H9 (cell line): ENCODE data around the gene SWSAP1. TPM values are rescaled to one million over a fixed set of nuclear protein-coding genes. Genes with fewer than 3 reads are reported as not detected.

Experiments used
- DNase-seq: peaks from one replicate; pipeline ENCODE4 v3.0.0-alpha.2; 2017
- H2AFZ ChIP-seq: one replicate; pipeline ENCODE4 v1.6.1; 2013; ENCODE audit warnings: mild to moderate bottlenecking, low read length, control low read depth, moderate library complexity
- H2AK5ac ChIP-seq: 2 replicates; pipeline ENCODE4 v1.6.1; 2013; ENCODE audit warnings: low read length, control low read depth, mixed read lengths; ENCODE audit not compliant: insufficient read length
- H2BK120ac ChIP-seq: one replicate; pipeline ENCODE4 v1.6.1; 2013; ENCODE audit warnings: low read depth, mild to moderate bottlenecking, low read length, control low read depth, inconsistent platforms; ENCODE audit not compliant: poor library complexity, severe bottlenecking
- H2BK12ac ChIP-seq: 2 replicates; pipeline ENCODE4 v1.6.1; 2013; ENCODE audit warnings: low read length, control low read depth, mixed read lengths, low read depth; ENCODE audit not compliant: insufficient read length
- H2BK15ac ChIP-seq: 2 replicates; pipeline ENCODE4 v1.6.1; 2013; ENCODE audit warnings: low read depth, low read length, control low read depth
- H2BK20ac ChIP-seq: one replicate; pipeline ENCODE4 v1.6.1; 2013; ENCODE audit warnings: low read depth, mild to moderate bottlenecking, low read length, control low read depth, inconsistent platforms; ENCODE audit not compliant: poor library complexity, severe bottlenecking
- H2BK5ac ChIP-seq: 2 replicates; pipeline ENCODE4 v1.6.1; 2013; ENCODE audit warnings: low read length, control low read depth, mixed read lengths; ENCODE audit not compliant: insufficient read length
- H3K14ac ChIP-seq: 2 replicates; pipeline ENCODE4 v1.6.1; 2013; ENCODE audit warnings: low read length, control low read depth; ENCODE audit not compliant: insufficient read depth
- H3K18ac ChIP-seq: 2 replicates; pipeline ENCODE4 v1.6.1; 2013; ENCODE audit warnings: low read depth, mild to moderate bottlenecking, mixed read lengths, low read length, control low read depth; ENCODE audit not compliant: insufficient read length
- H3K23ac ChIP-seq: 2 replicates; pipeline ENCODE4 v1.6.1; 2013; ENCODE audit warnings: low read length, control low read depth, mixed read lengths, low read depth; ENCODE audit not compliant: insufficient read length
- H3K23me2 ChIP-seq: 2 replicates; pipeline ENCODE4 v1.6.1; 2013; ENCODE audit warnings: low read depth, mild to moderate bottlenecking, mixed read lengths, low read length, control low read depth; ENCODE audit not compliant: insufficient read length, poor library complexity, severe bottlenecking
- H3K27ac ChIP-seq: 2 replicates; pipeline ENCODE4 v1.5.1; 2013; ENCODE audit warnings: low read length, control low read depth, mixed read lengths, low read depth; ENCODE audit not compliant: insufficient read length
- H3K27me3 ChIP-seq: 2 replicates; pipeline ENCODE4 v1.6.1; 2013; ENCODE audit warnings: low read length, control low read depth, inconsistent platforms; ENCODE audit not compliant: insufficient read depth
- H3K4ac ChIP-seq: 2 replicates; pipeline ENCODE4 v1.6.1; 2013; ENCODE audit warnings: low read depth, mild to moderate bottlenecking, control low read depth, inconsistent platforms, low read length, moderate library complexity
- H3K4me1 ChIP-seq: 2 replicates; pipeline ENCODE4 v1.6.1; 2013; ENCODE audit warnings: low read length, control low read depth, inconsistent platforms; ENCODE audit not compliant: insufficient read depth
- H3K4me2 ChIP-seq: 2 replicates; pipeline ENCODE4 v1.6.1; 2013; ENCODE audit warnings: low read length, control low read depth, mixed read lengths; ENCODE audit not compliant: insufficient read length, insufficient read depth
- H3K56ac ChIP-seq: 2 replicates; pipeline ENCODE4 v1.6.1; 2013; ENCODE audit warnings: low read depth, mild to moderate bottlenecking, mixed read lengths, low read length, control low read depth; ENCODE audit not compliant: insufficient read length
- H3K79me1 ChIP-seq: 2 replicates; pipeline ENCODE4 v1.6.1; 2013; ENCODE audit warnings: low read depth, mild to moderate bottlenecking, moderate library complexity, low read length, control low read depth, inconsistent platforms; ENCODE audit not compliant: insufficient read depth, poor library complexity, severe bottlenecking
- H3K79me2 ChIP-seq: 2 replicates; pipeline ENCODE4 v1.6.1; 2013; ENCODE audit warnings: low read length, control low read depth, inconsistent platforms; ENCODE audit not compliant: insufficient read depth
- H3K9ac ChIP-seq: 2 replicates; pipeline ENCODE4 v1.6.1; 2013; ENCODE audit warnings: low read length, control low read depth, mixed read lengths; ENCODE audit not compliant: insufficient read length; ENCODE audit errors: extremely low read depth
- H3K9me3 ChIP-seq: one replicate; pipeline ENCODE4 v1.6.1; 2013; ENCODE audit warnings: low read depth, low read length, inconsistent platforms; ENCODE audit not compliant: control insufficient read depth
- H3T11ph ChIP-seq: one replicate; pipeline ENCODE4 v1.6.1; 2013; ENCODE audit warnings: mild to moderate bottlenecking, low read length, control low read depth, inconsistent platforms
- H4K20me1 ChIP-seq: one replicate; pipeline ENCODE4 v1.6.1; 2013; ENCODE audit not compliant: control insufficient read depth, insufficient read length, insufficient read depth
- H4K5ac ChIP-seq: 2 replicates; pipeline ENCODE4 v1.6.1; 2013; ENCODE audit warnings: low read depth, mild to moderate bottlenecking, mixed read lengths, low read length, control low read depth; ENCODE audit not compliant: insufficient read length
- H4K8ac ChIP-seq: replicated peaks from 2 replicates; pipeline ENCODE4 v1.6.1; 2013; ENCODE audit warnings: low read length, control low read depth, mixed read lengths, low read depth; ENCODE audit not compliant: insufficient read length
- H4K91ac ChIP-seq: 2 replicates; pipeline ENCODE4 v1.6.1; 2013; ENCODE audit warnings: low read depth, mild to moderate bottlenecking, moderate library complexity, mixed read lengths, low read length, control low read depth; ENCODE audit not compliant: insufficient read length
- H3K27ac Mint-ChIP-seq, 3 experiments: 2 replicates in 2 of 3; 3 replicates in 1 of 3; pipeline ENCODE4 v1.8.0; 2020 to 2021; ENCODE audit warnings: mixed read lengths in 3 of 3, mild to moderate bottlenecking in 1 of 3, moderate library complexity in 1 of 3
- H3K27me3 Mint-ChIP-seq: 2 replicates; pipeline ENCODE4 v1.8.0; 2021; ENCODE audit warnings: low read depth, mild to moderate bottlenecking, moderate library complexity, mixed read lengths
- H3K36me3 Mint-ChIP-seq, 3 experiments: 2 replicates in 2 of 3; 3 replicates in 1 of 3; pipeline ENCODE4 v1.8.0; 2020 to 2021; ENCODE audit warnings: low read depth in 3 of 3, mixed read lengths in 3 of 3; ENCODE audit not compliant: insufficient read depth in 1 of 3
- H3K4me1 Mint-ChIP-seq, 2 experiments: 2 replicates each; pipeline ENCODE4 v1.8.0; 2020; ENCODE audit warnings: mixed read lengths in 2 of 2
- H3K4me3 Mint-ChIP-seq, 2 experiments: 2 replicates in 1 of 2; 3 replicates in 1 of 2; pipeline ENCODE4 v1.8.0; 2020 to 2021; ENCODE audit warnings: mild to moderate bottlenecking in 2 of 2, mixed read lengths in 2 of 2, moderate library complexity in 1 of 2
- H3K9me3 Mint-ChIP-seq, 2 experiments: 2 replicates in 1 of 2; 3 replicates in 1 of 2; pipeline ENCODE4 v1.8.0; 2020; ENCODE audit warnings: mild to moderate bottlenecking in 2 of 2, mixed read lengths in 2 of 2, moderate library complexity in 1 of 2
- WGBS: extraction: QIAGEN DNeasy Blood & Tissue Kit; methylation state at CpG from one replicate; pipeline ENCODE4 v1.1.7; 2013; ENCODE audit warnings: missing lambda C conversion rate, low lambda C conversion rate, mixed read lengths; ENCODE audit not compliant: insufficient read length; ENCODE audit errors: extremely low coverage; 5-methylcytosine and 5-hydroxymethylcytosine counted together
- total RNA-seq: library from RNA; stranded (reverse); gene quantifications from 2 replicates; pipeline ENCODE4 v1.2.1, GENCODE V29; 2021
- TF ChIP-seq, protein P1 (sequence below): fragments of 200-600 bp; sonication (generic); conservative IDR thresholded peaks from 3 replicates; pipeline ENCODE4 v1.8.0; 2021; ENCODE audit warnings: antibody characterized with exemption, mild to moderate bottlenecking

The SWSAP1 gene
- total RNA-seq, 1 experiment from 2014 or later: 3.8 TPM

- H3K27me3 Mint-ChIP-seq: peaks cover 22% of the 10 kb centered on the region
- peaks cover 23 to 32% of the 10 kb centered on the region in 2 experiments for H3K4me1 Mint-ChIP-seq
- H3K27ac Mint-ChIP-seq: peak within 1 kb of the TSS; percentile 94 to 98 (median 98); a peak in 5 of 7 replicates
- Histone ChIP-seq H3K9ac (peak within 1 kb of the TSS; percentile 68), H2BK20ac (no peak within 1 kb of the TSS), H3K4me1 (no peaks in the 10 kb centered on the region), H3K4ac (no peak within 1 kb of the TSS), H3K23ac (no peak within 1 kb of the TSS), H4K20me1 (no peaks in the 10 kb centered on the region), H3K79me1 (no peaks in the 10 kb centered on the region), H2BK120ac (no peak within 1 kb of the TSS), H3K79me2 (no peaks in the 10 kb centered on the region), H2BK5ac (no peak within 1 kb of the TSS), H3K14ac (peak within 1 kb of the TSS; percentile 90), H3T11ph (no peak within 1 kb of the TSS), H2AK5ac (no peak within 1 kb of the TSS), H4K8ac (no peak within 1 kb of the TSS), H3K18ac (peak within 1 kb of the TSS; percentile 88), H2AFZ (no peak within 1 kb of the TSS), H4K91ac (no peak within 1 kb of the TSS), H3K27ac (no peak within 1 kb of the TSS), H3K56ac (no peak within 1 kb of the TSS), H4K5ac (no peak within 1 kb of the TSS), H3K27me3 (no peaks in the 10 kb centered on the region; the same call in 1 of the 2 replicates), H3K23me2 (peaks cover 32% of the 10 kb centered on the region), H3K4me2 (peak within 1 kb of the TSS; percentile 83), H2BK15ac (0 out of 2 replicates have a peak within 1 kb of the TSS, but pooled peaks have one; percentile 13), H3K9me3 (no peaks in the 10 kb centered on the region), H2BK12ac (no peak within 1 kb of the TSS)
- DNase-seq: peak; percentile 96
- no CpG with 5 or more reads among the region's 72 CpGs for WGBS
- peaks cover 0 to 15% (median 5%) of the 10 kb centered on the region in 3 experiments; a peak in 4 of 7 replicates for H3K36me3 Mint-ChIP-seq
- TF ChIP-seq, protein P1, sequence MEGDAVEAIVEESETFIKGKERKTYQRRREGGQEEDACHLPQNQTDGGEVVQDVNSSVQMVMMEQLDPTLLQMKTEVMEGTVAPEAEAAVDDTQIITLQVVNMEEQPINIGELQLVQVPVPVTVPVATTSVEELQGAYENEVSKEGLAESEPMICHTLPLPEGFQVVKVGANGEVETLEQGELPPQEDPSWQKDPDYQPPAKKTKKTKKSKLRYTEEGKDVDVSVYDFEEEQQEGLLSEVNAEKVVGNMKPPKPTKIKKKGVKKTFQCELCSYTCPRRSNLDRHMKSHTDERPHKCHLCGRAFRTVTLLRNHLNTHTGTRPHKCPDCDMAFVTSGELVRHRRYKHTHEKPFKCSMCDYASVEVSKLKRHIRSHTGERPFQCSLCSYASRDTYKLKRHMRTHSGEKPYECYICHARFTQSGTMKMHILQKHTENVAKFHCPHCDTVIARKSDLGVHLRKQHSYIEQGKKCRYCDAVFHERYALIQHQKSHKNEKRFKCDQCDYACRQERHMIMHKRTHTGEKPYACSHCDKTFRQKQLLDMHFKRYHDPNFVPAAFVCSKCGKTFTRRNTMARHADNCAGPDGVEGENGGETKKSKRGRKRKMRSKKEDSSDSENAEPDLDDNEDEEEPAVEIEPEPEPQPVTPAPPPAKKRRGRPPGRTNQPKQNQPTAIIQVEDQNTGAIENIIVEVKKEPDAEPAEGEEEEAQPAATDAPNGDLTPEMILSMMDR: 0 out of 3 replicates have a peak, but pooled peaks have one; percentile 8
- no peaks in the 10 kb centered on the region; a peak in 1 of 5 replicates for H3K9me3 Mint-ChIP-seq
- peak within 1 kb of the TSS; percentile 90 to 93 for H3K4me3 Mint-ChIP-seq
These were observed 44.4 kb downstream of the SWSAP1 start, which contains the start of gene RGL3 for GRCh38 chr19:11418549-11419506. Gene RGL3, minus strand, starts transcription at chr19:11419314. Its CDS starts 36 bp downstream, at chr19:11419278.
